ENCODE results near the gene SLC15A1. TPM values are rescaled to one million over a fixed set of nuclear protein-coding genes. Genes with fewer than 3 reads are reported as not detected.
A peak's percentile ranks its signal among the peaks of the same experiment; 100 is the strongest.

The SLC15A1 gene, protein sequence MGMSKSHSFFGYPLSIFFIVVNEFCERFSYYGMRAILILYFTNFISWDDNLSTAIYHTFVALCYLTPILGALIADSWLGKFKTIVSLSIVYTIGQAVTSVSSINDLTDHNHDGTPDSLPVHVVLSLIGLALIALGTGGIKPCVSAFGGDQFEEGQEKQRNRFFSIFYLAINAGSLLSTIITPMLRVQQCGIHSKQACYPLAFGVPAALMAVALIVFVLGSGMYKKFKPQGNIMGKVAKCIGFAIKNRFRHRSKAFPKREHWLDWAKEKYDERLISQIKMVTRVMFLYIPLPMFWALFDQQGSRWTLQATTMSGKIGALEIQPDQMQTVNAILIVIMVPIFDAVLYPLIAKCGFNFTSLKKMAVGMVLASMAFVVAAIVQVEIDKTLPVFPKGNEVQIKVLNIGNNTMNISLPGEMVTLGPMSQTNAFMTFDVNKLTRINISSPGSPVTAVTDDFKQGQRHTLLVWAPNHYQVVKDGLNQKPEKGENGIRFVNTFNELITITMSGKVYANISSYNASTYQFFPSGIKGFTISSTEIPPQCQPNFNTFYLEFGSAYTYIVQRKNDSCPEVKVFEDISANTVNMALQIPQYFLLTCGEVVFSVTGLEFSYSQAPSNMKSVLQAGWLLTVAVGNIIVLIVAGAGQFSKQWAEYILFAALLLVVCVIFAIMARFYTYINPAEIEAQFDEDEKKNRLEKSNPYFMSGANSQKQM
- total RNA-seq (2014; rRNA removed; shearing (Covaris generic)), result 0.12 TPM in 1 of 2 replicates, not detected in the other

DNA sequence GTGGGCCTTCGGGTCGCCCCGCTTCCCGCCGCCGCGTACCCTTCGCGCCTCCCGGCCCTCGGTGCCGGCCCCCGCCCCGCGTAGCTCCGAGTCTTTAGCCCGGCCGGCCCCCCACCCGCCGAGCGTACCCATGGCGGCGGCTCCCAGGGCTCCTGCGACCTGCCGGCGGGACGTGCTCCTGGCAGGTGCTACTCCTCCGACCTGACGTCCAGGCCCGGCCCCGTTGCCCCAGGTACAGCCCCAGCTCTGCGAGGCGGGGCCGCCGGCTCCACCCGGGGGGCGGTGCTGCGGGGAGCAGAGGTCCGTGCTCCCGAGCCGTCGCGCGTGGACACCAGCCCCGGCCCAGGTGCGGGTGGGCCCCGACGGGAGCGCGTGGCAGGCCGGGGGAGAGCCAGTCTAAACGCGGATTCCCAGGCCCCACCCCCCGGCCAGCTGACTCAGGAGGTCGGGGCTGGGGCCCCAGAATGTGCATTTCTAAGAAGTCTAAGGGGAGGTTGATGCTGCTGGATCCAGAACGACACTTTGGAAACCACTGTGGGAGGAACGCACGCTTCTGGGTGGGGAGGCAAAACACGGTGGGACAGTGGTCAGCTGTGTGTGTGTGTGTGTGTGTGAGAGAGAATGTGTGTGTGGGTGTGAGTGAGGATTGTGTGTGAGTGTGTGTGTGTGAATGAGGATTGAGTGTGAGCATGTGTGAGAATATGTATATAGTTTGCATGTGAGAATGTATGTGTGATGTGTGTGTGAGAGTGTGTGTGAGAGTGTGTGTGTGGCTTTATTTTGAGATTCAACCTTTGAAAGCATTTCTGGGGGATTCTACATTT lies at the start of gene SLC15A1:
Gene SLC15A1 (minus strand): TSS at position 206 of the 824 bp plus-strand sequence. CDS start 74 bp downstream, at position 132.
- Histone ChIP-seq H3K27me3 (no peaks in the 10 kb centered on the region), H3K4me3 (no peak within 1 kb of the TSS), H3K27ac (no peak within 1 kb of the TSS), H3K36me3 (no peaks in the 10 kb centered on the region), H3K4me1 (0 out of 2 replicates have a peak, but pooled peaks cover 4% of the 10 kb centered on the region), H3K9me3 (replicated peaks) (peaks cover 4% of the 10 kb centered on the region)
- DNase-seq, result no peak

DNA sequence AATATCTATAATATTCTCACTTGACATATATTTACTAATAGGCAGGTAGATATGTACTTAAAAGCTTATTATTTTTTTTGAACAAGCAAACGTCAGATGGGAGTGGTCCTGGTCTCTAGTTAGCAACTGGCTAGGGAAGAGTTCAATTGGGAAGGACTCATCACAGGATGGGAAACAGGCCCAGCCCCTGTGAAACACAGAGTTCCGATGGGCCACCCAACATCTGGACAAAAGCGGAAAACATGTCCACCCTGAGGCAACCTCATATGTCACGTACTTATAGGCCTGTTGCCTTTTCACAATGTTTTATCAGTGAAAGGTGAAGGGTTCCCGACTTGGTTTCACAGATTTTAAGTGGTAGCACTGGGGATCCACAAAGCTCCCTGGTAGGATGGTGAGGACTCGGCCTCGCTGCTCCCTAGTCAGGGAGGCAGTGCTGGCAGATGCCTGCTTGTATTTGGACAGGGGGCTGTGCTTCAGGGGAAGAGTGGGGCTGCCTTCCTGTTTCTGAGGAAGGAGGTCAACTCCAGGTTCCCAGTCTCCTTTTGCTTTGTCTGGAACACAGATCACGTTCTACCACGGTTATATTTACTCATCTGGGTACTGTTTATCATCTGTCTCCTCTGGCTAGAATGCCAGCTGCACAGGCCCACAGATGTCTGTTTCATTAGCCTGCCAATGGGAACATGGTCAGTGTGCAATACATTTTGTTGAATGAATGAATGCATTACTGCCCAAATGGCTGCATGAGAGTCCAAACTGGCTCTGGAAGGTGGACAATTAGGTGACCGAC lies 49.4 kb upstream of the SLC15A1 start:
- DNase-seq, result no peak
- H3K4me1 ChIP-seq, result no peaks in the 10 kb centered on the region
- no peak overlapping the region for H3K4me3 ChIP-seq
- no peak overlapping the region for H3K27ac ChIP-seq
- H3K27me3 ChIP-seq, result no peaks in the 10 kb centered on the region
- H3K36me3 ChIP-seq, result peaks cover 72% of the 10 kb centered on the region
- no peaks in the 10 kb centered on the region for H3K9me3 ChIP-seq (replicated peaks)

DNA sequence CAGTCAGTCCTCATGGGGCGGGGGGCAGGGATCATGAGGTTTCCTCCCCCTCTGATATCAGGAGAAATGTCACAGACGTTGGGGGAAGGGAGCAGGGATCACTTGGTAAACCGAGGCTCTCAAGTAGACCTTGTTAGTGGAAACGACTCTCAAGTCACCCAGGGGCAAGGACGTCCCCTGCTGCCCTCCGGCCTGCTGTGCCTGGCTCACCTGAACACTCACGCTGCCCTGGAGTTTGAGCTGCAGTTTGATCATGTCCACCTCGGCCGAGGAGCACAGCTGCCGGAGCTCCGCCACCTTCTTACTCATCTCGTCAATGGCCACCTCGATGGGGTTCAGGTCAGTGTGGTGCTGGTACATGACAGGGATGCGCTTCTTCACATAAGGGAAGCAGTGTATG lies 47.6 kb upstream of the SLC15A1 start:
- Histone ChIP-seq H3K4me1 (no peaks in the 10 kb centered on the region), H3K4me3 (no peak overlapping the region), H3K27me3 (no peaks in the 10 kb centered on the region), H3K36me3 (peaks cover 72% of the 10 kb centered on the region), H3K9me3 (replicated peaks) (no peaks in the 10 kb centered on the region), H3K27ac (no peak overlapping the region)
- DNase-seq, result no peak

DNA sequence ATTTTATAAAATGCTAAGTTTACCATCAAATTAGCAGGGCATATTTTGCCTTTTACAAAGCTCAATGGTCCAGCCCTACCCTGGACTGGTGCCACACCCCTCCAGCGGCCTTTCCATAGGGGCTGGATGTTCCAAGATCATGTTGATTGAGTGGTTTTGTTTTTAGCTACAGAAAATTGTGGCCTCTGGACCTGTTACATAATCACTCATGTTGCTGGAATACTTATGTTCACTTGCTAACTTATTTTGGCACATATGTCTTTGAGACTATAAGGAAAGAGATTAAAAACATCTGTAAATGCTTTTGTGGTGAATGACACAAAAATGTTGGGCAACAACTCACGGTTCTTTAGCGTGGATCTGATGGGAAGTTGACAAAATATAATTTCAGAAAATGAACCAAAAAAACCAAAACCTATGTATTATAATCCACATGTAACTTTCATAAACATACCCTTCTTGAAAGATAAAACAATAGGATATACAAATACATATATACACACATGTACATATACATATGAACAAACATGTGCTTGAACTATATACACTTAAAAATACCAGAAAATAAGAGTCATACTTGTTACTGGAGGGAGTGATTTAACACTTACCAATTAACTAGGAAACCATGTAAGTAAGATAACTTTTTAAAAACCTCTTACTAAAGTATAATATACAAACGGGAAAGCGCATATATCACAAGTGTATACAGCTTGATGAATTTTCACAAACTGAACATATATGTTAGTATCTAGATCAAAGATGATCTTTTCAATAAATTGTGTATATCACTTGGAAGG lies 46.6 kb upstream of the SLC15A1 start:
- no peak for DNase-seq
- no peaks in the 10 kb centered on the region for H3K9me3 ChIP-seq (replicated peaks)
- H3K27ac ChIP-seq, result no peak overlapping the region
- peaks cover 73% of the 10 kb centered on the region for H3K36me3 ChIP-seq
- no peaks in the 10 kb centered on the region for H3K4me1 ChIP-seq
- no peak overlapping the region for H3K4me3 ChIP-seq
- H3K27me3 ChIP-seq, result no peaks in the 10 kb centered on the region

DNA sequence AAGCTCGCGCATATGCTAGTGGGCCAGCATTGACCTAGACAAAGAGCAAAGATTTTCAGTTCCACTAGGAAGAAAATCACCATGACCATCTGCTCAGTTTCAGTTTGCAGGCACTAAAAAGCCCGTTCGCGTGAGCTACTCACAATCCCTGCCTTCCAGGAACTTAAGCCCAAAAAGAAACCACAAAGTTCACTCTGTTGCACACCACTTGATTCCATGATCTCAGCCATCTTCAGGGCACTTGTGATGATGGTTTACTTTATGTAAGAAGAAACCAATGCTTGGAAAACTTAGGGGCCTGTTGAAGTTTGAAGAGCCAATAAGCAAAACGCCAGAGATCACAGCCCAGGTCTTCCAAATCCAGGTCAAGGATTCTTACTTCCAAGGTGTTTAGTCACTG lies 45.0 kb upstream of the SLC15A1 start:
- DNase-seq, result peak in 1 of 2 experiments; percentile 29
- Histone ChIP-seq H3K36me3 (peaks cover 76% of the 10 kb centered on the region), H3K4me3 (no peak overlapping the region), H3K4me1 (no peaks in the 10 kb centered on the region), H3K27ac (no peak overlapping the region), H3K27me3 (no peaks in the 10 kb centered on the region), H3K9me3 (replicated peaks) (no peaks in the 10 kb centered on the region)

DNA sequence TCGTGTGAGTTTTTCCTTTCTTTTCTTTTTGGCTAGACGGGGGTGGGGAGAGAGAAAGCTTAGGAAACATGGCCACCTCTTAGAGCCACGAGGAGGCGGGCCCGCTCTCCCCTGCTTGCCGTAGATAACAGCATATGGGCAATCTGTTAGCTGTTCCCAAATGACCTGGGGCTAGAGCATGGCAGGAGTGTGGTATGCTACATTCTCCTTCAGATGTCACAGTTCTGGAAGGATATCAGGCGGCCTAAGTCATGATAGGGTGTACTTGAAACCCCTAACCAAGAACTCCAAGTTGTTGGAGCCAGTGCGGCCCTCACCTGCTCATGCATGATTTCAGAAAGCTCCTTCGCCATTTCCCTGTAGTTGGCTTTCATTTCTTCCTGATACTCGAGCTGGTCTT lies 44.3 kb upstream of the SLC15A1 start:
- Histone ChIP-seq H3K4me1 (no peaks in the 10 kb centered on the region), H3K4me3 (no peak overlapping the region), H3K9me3 (replicated peaks) (no peaks in the 10 kb centered on the region), H3K36me3 (peaks cover 78% of the 10 kb centered on the region), H3K27ac (no peak overlapping the region), H3K27me3 (no peaks in the 10 kb centered on the region)
- no peak for DNase-seq

DNA sequence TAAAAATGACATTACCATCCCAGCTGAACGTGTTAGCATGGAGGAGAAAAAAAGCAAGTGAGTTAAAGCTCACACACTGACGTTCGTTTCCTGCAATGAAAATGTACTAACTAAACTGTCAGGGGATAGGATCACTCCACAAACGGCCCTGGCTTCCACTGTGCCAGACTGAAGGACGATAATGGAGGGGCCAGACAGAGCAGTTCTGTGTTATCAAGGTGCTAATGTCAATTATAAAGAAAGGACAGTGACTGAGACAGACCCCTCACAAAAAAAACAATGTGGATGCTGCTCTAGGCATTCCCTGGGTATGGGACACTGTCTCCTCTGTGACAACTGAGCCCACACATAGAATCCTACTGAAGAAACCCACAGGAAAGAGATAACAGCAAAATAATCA lies 43.7 kb upstream of the SLC15A1 start:
- H3K4me3 ChIP-seq, result no peak overlapping the region
- H3K36me3 ChIP-seq, result peaks cover 73% of the 10 kb centered on the region
- no peak overlapping the region for H3K27ac ChIP-seq
- no peaks in the 10 kb centered on the region for H3K9me3 ChIP-seq (replicated peaks)
- H3K27me3 ChIP-seq, result no peaks in the 10 kb centered on the region
- H3K4me1 ChIP-seq, result no peaks in the 10 kb centered on the region
- no peak for DNase-seq

DNA sequence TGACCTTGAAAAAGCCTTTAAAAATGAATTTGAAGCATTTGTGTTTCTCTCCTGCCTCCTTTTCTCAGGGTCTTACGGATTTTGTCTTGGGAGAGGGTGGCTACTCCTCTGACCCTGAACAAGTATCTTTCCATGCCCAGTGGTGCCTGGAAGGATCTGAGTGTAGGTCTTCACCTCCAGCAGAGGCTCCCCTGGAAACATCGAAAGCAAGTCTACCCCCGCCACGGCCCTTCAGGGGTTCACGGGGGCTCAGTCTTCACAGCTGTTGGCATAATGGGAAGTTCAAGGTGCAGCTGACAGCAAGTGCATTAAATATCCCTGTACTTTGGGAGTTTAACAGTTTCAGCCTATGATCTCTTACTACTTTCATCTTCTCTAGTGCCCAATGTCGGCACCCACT lies 42.7 kb upstream of the SLC15A1 start:
- no peaks in the 10 kb centered on the region for H3K4me1 ChIP-seq
- no peaks in the 10 kb centered on the region for H3K9me3 ChIP-seq (replicated peaks)
- no peak overlapping the region for H3K4me3 ChIP-seq
- no peak overlapping the region for H3K27ac ChIP-seq
- H3K27me3 ChIP-seq, result no peaks in the 10 kb centered on the region
- H3K36me3 ChIP-seq, result peaks cover 67% of the 10 kb centered on the region
- no peak for DNase-seq

DNA sequence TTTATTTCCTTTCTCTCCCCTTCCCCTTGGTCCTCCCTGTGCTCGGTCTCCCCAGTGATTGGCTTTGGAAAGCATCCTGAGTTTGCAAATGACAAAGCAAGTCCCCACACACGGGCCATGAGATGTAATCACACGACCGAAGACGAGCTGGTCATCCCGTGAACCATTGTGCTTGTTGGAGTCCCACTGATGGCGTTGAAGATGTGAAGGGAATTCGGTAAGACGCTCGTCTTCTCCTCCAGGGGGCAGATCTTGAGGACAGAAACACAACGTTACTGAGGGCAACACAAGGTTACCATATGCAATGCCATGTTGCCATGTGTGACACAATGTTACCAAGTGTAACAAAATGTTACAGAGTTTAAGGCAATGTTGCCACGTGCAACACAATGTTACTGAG lies 42.0 kb upstream of the SLC15A1 start:
- Histone ChIP-seq H3K27me3 (no peaks in the 10 kb centered on the region), H3K4me1 (no peaks in the 10 kb centered on the region), H3K9me3 (replicated peaks) (no peaks in the 10 kb centered on the region), H3K4me3 (no peak overlapping the region), H3K27ac (no peak overlapping the region), H3K36me3 (peaks cover 61% of the 10 kb centered on the region)
- no peak for DNase-seq

DNA sequence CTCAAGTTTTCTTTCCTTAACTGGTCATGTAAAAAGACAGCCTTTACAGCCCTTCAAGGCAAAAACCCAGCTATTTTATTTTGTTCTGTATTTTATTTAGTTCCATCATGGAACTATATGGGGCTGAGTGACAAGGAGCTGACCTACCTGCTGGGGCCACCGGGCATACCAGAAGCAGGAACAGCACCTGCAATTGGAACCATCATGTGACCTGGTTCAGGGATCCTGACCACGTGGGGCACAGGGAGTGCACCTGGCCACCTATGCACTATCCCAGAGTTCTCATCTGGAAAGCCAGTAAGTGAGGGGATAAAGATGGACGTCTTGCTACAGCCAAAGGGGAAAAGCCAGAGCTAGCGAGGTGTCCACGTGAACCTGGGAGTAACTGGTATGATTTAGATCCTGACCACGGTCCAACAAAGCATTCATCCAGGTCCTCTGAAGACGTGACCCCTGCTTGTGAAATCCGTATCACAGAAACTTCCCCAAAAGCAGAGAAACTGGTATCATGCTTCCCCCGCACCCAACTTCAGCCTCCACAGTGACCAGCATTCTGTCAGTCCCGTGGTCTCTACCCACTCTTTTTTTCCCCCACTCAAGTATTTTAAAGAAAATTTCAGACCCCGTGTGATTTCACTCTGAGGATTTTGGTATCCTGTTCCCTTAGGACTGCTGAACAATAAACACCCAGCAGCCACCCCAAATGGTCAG lies 40.5 kb upstream of the SLC15A1 start:
- peaks cover 48% of the 10 kb centered on the region for H3K36me3 ChIP-seq
- no peak for DNase-seq

DNA sequence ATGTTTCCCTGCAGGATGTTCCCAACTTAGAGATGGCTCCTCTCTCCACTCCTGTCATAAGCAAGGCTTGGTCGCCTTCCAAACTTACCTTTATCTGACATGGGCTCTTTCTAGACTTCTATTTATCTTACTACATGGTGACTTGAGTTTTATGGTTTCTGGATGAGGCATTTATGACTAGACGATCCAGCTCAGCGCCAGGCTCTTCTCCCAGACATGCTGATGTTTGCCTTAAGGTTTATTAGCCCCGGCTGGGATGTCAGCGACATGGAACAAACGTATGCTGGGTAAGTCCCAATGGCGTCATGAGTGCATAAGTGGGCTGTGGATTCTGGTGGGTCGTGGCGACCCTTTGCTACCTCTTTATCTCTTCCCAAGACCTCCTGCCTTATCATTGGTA lies 39.8 kb upstream of the SLC15A1 start:
- H3K9me3 ChIP-seq (replicated peaks), result no peaks in the 10 kb centered on the region
- no peaks in the 10 kb centered on the region for H3K27me3 ChIP-seq
- H3K4me1 ChIP-seq, result no peaks in the 10 kb centered on the region
- no peak for DNase-seq
- H3K4me3 ChIP-seq, result no peak overlapping the region
- H3K27ac ChIP-seq, result no peak overlapping the region
- H3K36me3 ChIP-seq, result peaks cover 42% of the 10 kb centered on the region

More for the DNA sequence above, 40.5 kb upstream of the SLC15A1 start:
- H3K27ac ChIP-seq, result no peak overlapping the region
- no peaks in the 10 kb centered on the region for H3K9me3 ChIP-seq (replicated peaks)
- no peak overlapping the region for H3K4me3 ChIP-seq
- no peaks in the 10 kb centered on the region for H3K4me1 ChIP-seq
- no peaks in the 10 kb centered on the region for H3K27me3 ChIP-seq

DNA sequence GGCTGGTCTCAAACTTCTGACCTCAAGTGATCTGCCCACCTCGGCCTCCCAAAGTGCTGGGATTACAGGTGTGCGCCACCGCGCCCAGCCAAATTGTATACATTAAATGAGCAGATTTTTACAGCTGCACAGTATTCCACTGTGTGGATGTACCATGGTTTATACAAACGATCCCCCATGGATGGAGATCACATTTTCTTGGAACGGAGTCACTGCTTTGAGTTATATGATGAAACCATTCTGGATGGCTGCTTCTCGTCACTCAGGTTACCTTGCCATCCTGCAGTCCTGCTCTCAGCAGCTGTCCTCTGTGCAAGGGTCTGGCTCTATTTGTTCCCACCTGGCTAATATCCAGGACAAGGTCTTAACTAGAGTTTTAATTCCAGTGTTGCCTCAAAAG lies 39.1 kb upstream of the SLC15A1 start:
- Histone ChIP-seq H3K4me1 (no peaks in the 10 kb centered on the region), H3K27ac (no peak overlapping the region), H3K27me3 (no peaks in the 10 kb centered on the region), H3K36me3 (peaks cover 34% of the 10 kb centered on the region), H3K4me3 (no peak overlapping the region), H3K9me3 (replicated peaks) (no peaks in the 10 kb centered on the region)
- DNase-seq, result no peak

DNA sequence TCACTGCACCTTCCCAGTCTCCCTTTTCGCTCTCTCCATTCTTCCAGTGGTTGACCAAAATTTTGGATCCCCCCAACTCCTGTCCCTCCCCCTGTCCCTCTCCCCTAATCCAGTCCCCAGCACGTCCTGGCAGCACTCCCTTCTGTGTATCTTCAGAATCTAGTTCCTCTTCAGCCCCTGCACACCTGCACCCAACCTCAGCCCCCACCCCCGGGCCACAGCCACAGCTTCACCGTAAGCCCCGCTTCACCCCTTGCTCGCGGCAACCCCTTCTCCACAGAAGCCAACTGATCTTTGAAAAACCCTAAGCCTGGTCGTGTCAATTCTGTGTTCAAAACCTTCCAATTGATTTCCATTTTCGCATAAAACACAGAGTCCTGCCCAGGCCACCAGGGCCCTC lies 35.5 kb upstream of the SLC15A1 start:
- Histone ChIP-seq H3K4me3 (no peak overlapping the region), H3K9me3 (replicated peaks) (no peaks in the 10 kb centered on the region), H3K36me3 (peaks cover 7% of the 10 kb centered on the region; the same call in 1 of the 2 replicates), H3K4me1 (no peaks in the 10 kb centered on the region), H3K27ac (no peak overlapping the region), H3K27me3 (no peaks in the 10 kb centered on the region)
- no peak for DNase-seq
